Vagina (tissue), 2 donors: ENCODE results near the gene ZNF322. TPM values are rescaled to one million over a fixed set of nuclear protein-coding genes. Genes with fewer than 3 reads are reported as not detected.
A peak's percentile ranks its signal among the peaks of the same experiment; 100 is the strongest.

Source experiments
- DNase-seq, 2 donors: peaks; one replicate each; pipeline ENCODE4 v3.0.0-alpha.2; 2017; ENCODE audit errors: extremely low spot score in 2 of 2
- H3K27ac ChIP-seq: fragments of 200-600 bp; sonication (generic); one replicate; pipeline ENCODE4 v1.5.1; 2019
- H3K27me3 ChIP-seq: fragments of 200-600 bp; sonication (generic); one replicate; pipeline ENCODE4 v1.5.1; 2019
- H3K36me3 ChIP-seq, 2 donors: fragments of 200-600 bp; sonication (generic); one replicate each; pipeline ENCODE4 v1.5.1; 2017 to 2019
- H3K4me1 ChIP-seq: fragments of 200-600 bp; sonication (generic); one replicate; pipeline ENCODE4 v1.5.1; 2019
- H3K4me3 ChIP-seq, 2 donors: fragments of 200-600 bp; sonication (generic); 1 replicate in 1 of 2; 2 replicates in 1 of 2; pipeline ENCODE4 v1.5.1; 2016 to 2019
- H3K9me3 ChIP-seq: fragments of 200-600 bp; sonication (generic); one replicate; pipeline ENCODE4 v1.5.1; 2019
- POLR2A ChIP-seq, 2 donors: fragments of 450-650 bp; IDR thresholded peaks; one replicate each; pipeline ENCODE4 v1.6.1; 2017; ENCODE audit warnings: antibody characterized with exemption in 2 of 2, mild to moderate bottlenecking in 2 of 2, moderate library complexity in 2 of 2
- POLR2AphosphoS5 ChIP-seq, 2 donors: sonication (generic); formaldehyde crosslinking; IDR thresholded peaks; one replicate each; pipeline ENCODE4 v1.9.0; 2017; ENCODE audit warnings: antibody characterized with exemption in 2 of 2, mild to moderate bottlenecking in 2 of 2, low read depth in 1 of 2; ENCODE audit not compliant: insufficient read depth in 1 of 2
- intact Hi-C: fragments of 100-400 bp; cut with DNase I; formaldehyde crosslinking; loops from one replicate; pipeline ENCODE4 v1.15.1; 2023
- total RNA-seq: library from RNA; depleted of rRNA; stranded (reverse); fragments of >200 nt; gene quantifications from one replicate; pipeline ENCODE4 v1.2.3, GENCODE V29; 2016
- TF ChIP-seq, protein P1 (sequence below), 3 experiments: fragments of 450-650 bp in 2 of 3; fragments of 200-600 bp in 1 of 3; sonication (generic) in 1 of 3; IDR thresholded peaks; one replicate each; pipeline ENCODE4 v1.5.1; 2017 to 2019; ENCODE audit warnings: antibody characterized with exemption in 3 of 3, mild to moderate bottlenecking in 2 of 3, moderate library complexity in 2 of 3

Gene ZNF322
- total RNA-seq, 1 donor from 2014 or later = 11.5 TPM

DNA sequence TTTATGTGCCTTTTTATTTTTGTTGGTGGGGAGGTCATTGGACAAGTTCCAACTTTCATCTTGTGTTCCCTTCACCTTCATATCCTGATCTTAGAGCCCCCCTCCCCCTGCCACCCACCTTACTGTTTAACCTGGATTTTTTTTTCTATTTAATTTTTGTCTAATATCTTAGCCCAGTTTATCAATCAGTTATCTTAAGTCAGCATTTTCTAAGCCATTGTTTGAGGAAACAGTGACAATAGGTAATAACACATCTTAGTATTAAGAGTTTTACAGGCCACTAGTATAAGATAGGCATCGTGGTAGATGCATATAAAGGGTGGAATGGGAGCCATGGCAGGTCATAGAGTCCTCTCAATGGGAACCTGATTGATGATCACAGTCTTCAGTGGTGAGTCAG is 60.4 kb downstream of the ZNF322 start:
- intact Hi-C loops = loop anchor here (10.0 kb wide), 1 partner anchor 254 kb away; no protein-coding TSS in a partner anchor
- peaks cover 0 to 20% of the 10 kb centered on the region in 2 donors for H3K36me3 ChIP-seq
- DNase-seq = no peak
- H3K9me3 ChIP-seq = no peaks in the 10 kb centered on the region
- no peak overlapping the region for H3K27ac ChIP-seq
- peaks cover 26% of the 10 kb centered on the region for H3K4me1 ChIP-seq
- TF ChIP-seq, protein P1, sequence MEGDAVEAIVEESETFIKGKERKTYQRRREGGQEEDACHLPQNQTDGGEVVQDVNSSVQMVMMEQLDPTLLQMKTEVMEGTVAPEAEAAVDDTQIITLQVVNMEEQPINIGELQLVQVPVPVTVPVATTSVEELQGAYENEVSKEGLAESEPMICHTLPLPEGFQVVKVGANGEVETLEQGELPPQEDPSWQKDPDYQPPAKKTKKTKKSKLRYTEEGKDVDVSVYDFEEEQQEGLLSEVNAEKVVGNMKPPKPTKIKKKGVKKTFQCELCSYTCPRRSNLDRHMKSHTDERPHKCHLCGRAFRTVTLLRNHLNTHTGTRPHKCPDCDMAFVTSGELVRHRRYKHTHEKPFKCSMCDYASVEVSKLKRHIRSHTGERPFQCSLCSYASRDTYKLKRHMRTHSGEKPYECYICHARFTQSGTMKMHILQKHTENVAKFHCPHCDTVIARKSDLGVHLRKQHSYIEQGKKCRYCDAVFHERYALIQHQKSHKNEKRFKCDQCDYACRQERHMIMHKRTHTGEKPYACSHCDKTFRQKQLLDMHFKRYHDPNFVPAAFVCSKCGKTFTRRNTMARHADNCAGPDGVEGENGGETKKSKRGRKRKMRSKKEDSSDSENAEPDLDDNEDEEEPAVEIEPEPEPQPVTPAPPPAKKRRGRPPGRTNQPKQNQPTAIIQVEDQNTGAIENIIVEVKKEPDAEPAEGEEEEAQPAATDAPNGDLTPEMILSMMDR (IDR thresholded peaks at IDR 0.05) = no peak
- TF ChIP-seq POLR2A (IDR thresholded peaks at IDR 0.05) = no peak
- no peak for TF ChIP-seq POLR2AphosphoS5 (IDR thresholded peaks at IDR 0.05; ENCODE audit: insufficient read depth in 1 of 2, low read depth in 1 of 2)
- H3K4me3 ChIP-seq = no peak overlapping the region
- no peaks in the 10 kb centered on the region for H3K27me3 ChIP-seq

DNA sequence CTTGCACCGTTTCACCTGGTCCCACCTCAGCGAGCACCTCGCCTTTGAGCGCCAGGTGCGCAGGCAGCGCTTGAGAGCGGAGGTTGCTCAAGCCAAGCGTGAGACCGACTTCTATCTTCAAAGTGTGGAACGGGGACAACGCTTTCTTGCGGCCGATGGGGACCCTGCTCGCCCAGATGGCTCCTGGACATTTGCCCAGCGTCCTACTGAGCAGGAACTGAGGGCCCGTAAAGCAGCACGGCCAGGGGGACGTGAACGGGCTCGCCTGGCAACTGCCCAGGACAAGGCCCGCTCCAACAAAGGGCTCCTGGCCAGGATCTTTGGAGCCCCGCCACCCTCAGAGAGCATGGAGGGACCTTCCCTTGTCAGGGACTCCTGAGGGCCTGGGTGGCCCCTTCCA is 61.3 kb downstream of the ZNF322 start:
- H3K9me3 ChIP-seq = no peaks in the 10 kb centered on the region
- peaks cover 26% of the 10 kb centered on the region for H3K4me1 ChIP-seq
- no peak for TF ChIP-seq POLR2A (IDR thresholded peaks at IDR 0.05)
- TF ChIP-seq, protein P1 (IDR thresholded peaks at IDR 0.05) = no peak
- TF ChIP-seq POLR2AphosphoS5 (IDR thresholded peaks at IDR 0.05; ENCODE audit: insufficient read depth in 1 of 2, low read depth in 1 of 2) = no peak
- DNase-seq = no peak
- H3K4me3 ChIP-seq = no peak overlapping the region
- no peaks in the 10 kb centered on the region for H3K27me3 ChIP-seq
- intact Hi-C loops = loop anchor here (10.0 kb wide), 1 partner anchor 253 kb away; no protein-coding TSS in a partner anchor
- peaks cover 0 to 20% of the 10 kb centered on the region in 2 donors for H3K36me3 ChIP-seq
- no peak overlapping the region for H3K27ac ChIP-seq

DNA sequence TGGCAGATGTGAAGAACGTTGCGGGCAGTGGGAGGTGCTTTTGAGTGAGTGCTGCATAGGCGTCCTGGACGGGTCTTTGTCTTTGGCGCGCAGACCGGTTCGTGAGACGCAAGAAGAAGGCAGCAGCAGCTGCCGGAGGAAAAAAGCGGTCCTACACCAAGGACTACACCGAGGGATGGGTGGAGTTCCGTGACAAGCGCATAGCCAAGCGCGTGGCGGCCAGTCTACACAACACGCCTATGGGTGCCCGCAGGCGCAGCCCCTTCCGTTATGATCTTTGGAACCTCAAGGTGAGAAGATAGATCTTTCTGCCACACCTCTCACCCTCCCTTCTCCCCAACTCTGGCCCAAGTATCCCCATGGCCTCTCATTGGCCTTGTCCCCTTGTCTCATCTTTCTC is 61.7 kb downstream of the ZNF322 start:
- H3K27me3 ChIP-seq = no peaks in the 10 kb centered on the region
- H3K27ac ChIP-seq = peak overlapping the region; percentile 83
- no peak for DNase-seq
- peaks cover 0 to 20% of the 10 kb centered on the region in 2 donors for H3K36me3 ChIP-seq
- peaks cover 26% of the 10 kb centered on the region for H3K4me1 ChIP-seq
- H3K4me3 ChIP-seq = peak overlapping the region; percentile 91 to 94
- intact Hi-C loops = loop anchor here (10.0 kb wide), 1 partner anchor 253 kb away; no protein-coding TSS in a partner anchor
- TF ChIP-seq POLR2AphosphoS5 (IDR thresholded peaks at IDR 0.05; ENCODE audit: insufficient read depth in 1 of 2, low read depth in 1 of 2) (no peak), POLR2A (IDR thresholded peaks at IDR 0.05) (no peak)
- TF ChIP-seq, protein P1 (IDR thresholded peaks at IDR 0.05) = no peak
- H3K9me3 ChIP-seq = no peaks in the 10 kb centered on the region

DNA sequence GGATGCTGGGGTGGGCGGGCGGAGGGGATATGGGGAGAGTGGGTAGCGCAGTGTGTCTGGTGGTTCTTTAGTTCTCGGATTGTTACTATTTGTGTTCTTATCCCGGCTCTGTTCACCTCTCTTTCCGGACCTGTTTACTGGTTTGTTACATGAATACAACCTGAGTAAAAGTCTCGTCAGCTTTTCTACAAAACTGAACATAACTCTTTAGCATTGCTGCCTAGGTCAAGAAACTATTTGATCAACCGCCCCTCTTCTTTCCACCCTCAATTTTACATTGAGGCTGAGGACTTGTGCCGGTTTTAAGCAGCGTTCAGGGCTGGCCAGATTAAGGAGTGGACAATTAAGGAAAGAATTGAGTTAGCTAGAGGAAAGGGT is 62.2 kb downstream of the ZNF322 start:
- intact Hi-C loops = loop anchor here (10.0 kb wide), 1 partner anchor 253 kb away; no protein-coding TSS in a partner anchor
- TF ChIP-seq, protein P1 (IDR thresholded peaks at IDR 0.05) = no peak
- no peak for TF ChIP-seq POLR2A (IDR thresholded peaks at IDR 0.05)
- TF ChIP-seq POLR2AphosphoS5 (IDR thresholded peaks at IDR 0.05; ENCODE audit: insufficient read depth in 1 of 2, low read depth in 1 of 2) = no peak
- H3K4me3 ChIP-seq = peak overlapping the region; percentile 91 to 94
- H3K27ac ChIP-seq = peak overlapping the region; percentile 83
- peaks cover 26% of the 10 kb centered on the region for H3K4me1 ChIP-seq
- H3K36me3 ChIP-seq = peaks cover 0 to 20% of the 10 kb centered on the region in 2 donors
- H3K27me3 ChIP-seq = no peaks in the 10 kb centered on the region
- no peak for DNase-seq
- no peaks in the 10 kb centered on the region for H3K9me3 ChIP-seq

DNA sequence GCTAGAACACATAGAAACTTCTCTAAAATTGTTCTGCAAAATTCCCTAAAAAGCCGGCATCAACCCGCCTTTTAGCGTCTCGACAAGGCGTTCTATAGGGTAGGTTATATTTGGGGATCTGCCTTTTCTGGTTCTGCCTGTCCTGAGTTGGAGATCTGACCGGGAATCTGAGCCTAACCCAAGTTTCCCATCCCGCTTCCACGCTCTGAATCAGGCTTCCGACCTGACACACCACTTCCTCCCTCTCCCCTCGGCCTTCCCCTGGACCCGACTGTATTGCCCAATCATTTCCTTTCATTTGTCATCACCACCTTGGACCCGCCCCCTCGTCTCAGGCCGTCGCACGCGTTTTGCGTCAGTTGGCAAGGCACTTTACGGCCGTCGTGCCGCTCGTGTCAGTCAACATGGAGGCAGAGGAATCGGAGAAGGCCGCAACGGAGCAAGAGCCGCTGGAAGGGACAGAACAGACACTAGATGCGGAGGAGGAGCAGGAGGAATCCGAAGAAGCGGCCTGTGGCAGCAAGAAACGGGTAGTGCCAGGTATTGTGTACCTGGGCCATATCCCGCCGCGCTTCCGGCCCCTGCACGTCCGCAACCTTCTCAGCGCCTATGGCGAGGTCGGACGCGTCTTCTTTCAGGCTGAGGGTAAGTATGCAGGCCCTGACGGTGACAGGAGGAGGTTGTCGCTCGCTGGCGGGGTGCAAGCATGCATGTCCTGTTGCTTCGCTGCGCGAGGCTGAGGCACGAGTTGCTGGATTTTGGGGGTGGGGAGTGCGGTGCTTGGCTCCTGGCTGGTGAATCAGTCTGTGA is 62.8 kb downstream of the ZNF322 start, which contains the start of gene ABT1:
Gene ABT1 (plus strand): TSS at position 375 of the 810 bp plus-strand sequence. CDS start 30 bp downstream, at position 405.
- TF ChIP-seq POLR2AphosphoS5 (IDR thresholded peaks at IDR 0.05; ENCODE audit: insufficient read depth in 1 of 2, low read depth in 1 of 2) (peak; percentile 98 to 100), POLR2A (IDR thresholded peaks at IDR 0.05) (peak in 1 of 2 donors; percentile 49)
- TF ChIP-seq, protein P1 (IDR thresholded peaks at IDR 0.05) = no peak
- Histone ChIP-seq H3K36me3 (peaks cover 0 to 20% of the 10 kb centered on the region in 2 donors), H3K27ac (peak within 1 kb of the TSS; percentile 83), H3K4me1 (peaks cover 26% of the 10 kb centered on the region), H3K4me3 (peak within 1 kb of the TSS; percentile 91 to 94), H3K9me3 (no peaks in the 10 kb centered on the region), H3K27me3 (no peaks in the 10 kb centered on the region)
- DNase-seq = peak; percentile 98 to 99
- intact Hi-C loops = loop anchor here (10.0 kb wide), 1 partner anchor 252 kb away; no protein-coding TSS in a partner anchor
